Natural killer cell (primary cell): ENCODE results near the gene GLDC. TPM values are rescaled to one million over a fixed set of nuclear protein-coding genes. Genes with fewer than 3 reads are reported as not detected.
"Not testable (repeated sequence)": the region's sequence is repeated elsewhere in the genome, so short reads cannot be mapped to it uniquely, and the experiment has no call there.

Experiments used
- ATAC-seq, 3 donors: fragments of 150-1000 bp in 2 of 3; fragments of 200-7000 bp in 1 of 3; cut with Tn5 transposase; 1 replicate in 1 of 3; 2 replicates in 2 of 3; pipeline ENCODE4 v1.10.0; 2021; ENCODE audit warnings: mild to moderate bottlenecking in 2 of 3, moderate library complexity in 2 of 3
- DNase-seq, 2 donors: peaks; one replicate each; pipeline versions ENCODE4 v3.0.0 to v3.0.0-alpha.2; 2013 to 2021; ENCODE audit warnings: mixed read lengths in 1 of 2
- H3K27ac ChIP-seq: one replicate; pipeline ENCODE4 v1.5.1; 2013; ENCODE audit warnings: mild to moderate bottlenecking, low read length
- H3K27me3 ChIP-seq: one replicate; pipeline ENCODE4 v1.6.1; 2013; ENCODE audit warnings: low read length; ENCODE audit not compliant: control insufficient read depth, insufficient read depth
- H3K36me3 ChIP-seq: one replicate; pipeline ENCODE4 v1.6.1; 2013; ENCODE audit warnings: low read length; ENCODE audit not compliant: control insufficient read depth, insufficient read depth
- H3K4me1 ChIP-seq: one replicate; pipeline ENCODE4 v1.6.1; 2013; ENCODE audit warnings: low read length; ENCODE audit not compliant: control insufficient read depth, insufficient read depth
- H3K4me3 ChIP-seq: one replicate; pipeline ENCODE4 v1.5.1; 2013; ENCODE audit warnings: low read length
- H3K9me3 ChIP-seq: one replicate; pipeline ENCODE4 v1.6.1; 2013; ENCODE audit warnings: low read length; ENCODE audit not compliant: control insufficient read depth, insufficient read depth
- H3K27ac Mint-ChIP-seq, 2 donors: one replicate each; pipeline ENCODE4 v1.8.0; 2022; ENCODE audit warnings: mild to moderate bottlenecking in 2 of 2, mixed read lengths in 2 of 2, moderate library complexity in 1 of 2
- H3K27me3 Mint-ChIP-seq, 2 donors: one replicate each; pipeline ENCODE4 v1.8.0; 2022; ENCODE audit warnings: low read depth in 2 of 2, mixed read lengths in 2 of 2
- H3K36me3 Mint-ChIP-seq: one replicate; pipeline ENCODE4 v1.8.0; 2022; ENCODE audit warnings: mixed read lengths
- H3K4me1 Mint-ChIP-seq, 2 donors: one replicate each; pipeline ENCODE4 v1.8.0; 2022; ENCODE audit warnings: mixed read lengths in 2 of 2
- H3K4me3 Mint-ChIP-seq: one replicate; pipeline ENCODE4 v1.8.0; 2022; ENCODE audit warnings: mild to moderate bottlenecking, moderate library complexity, mixed read lengths
- H3K9me3 Mint-ChIP-seq, 2 donors: one replicate each; pipeline ENCODE4 v1.8.0; 2022; ENCODE audit warnings: mixed read lengths in 2 of 2
- CTCF ChIP-seq: fragments of 200-600 bp; IDR thresholded peaks from one replicate; pipeline ENCODE4 v1.8.0; 2022; ENCODE audit warnings: antibody characterized with exemption
- WGBS: methylation state at CpG from one replicate; pipeline ENCODE4 v1.1.7; 2013; ENCODE audit warnings: missing lambda C conversion rate; ENCODE audit not compliant: insufficient coverage; 5-methylcytosine and 5-hydroxymethylcytosine counted together
- intact Hi-C: fragments of 100-400 bp; cut with micrococcal nuclease; formaldehyde crosslinking; loops from one replicate; pipeline ENCODE4 v1.14.2; 2022
- total RNA-seq, 4 donors: library from RNA; stranded (reverse); fragments of 120-200 nt in 1 of 4; gene quantifications; one replicate each; pipeline versions ENCODE4 v1.2.3 to v1.2.4, GENCODE V29; 2013 to 2022

GLDC gene
- total RNA-seq, 3 donors from 2014 or later (not counting 1 experiment from before 2014, with no cell fraction given), result 1.3 to 4.6 TPM; not detected in 1

- H3K27ac ChIP-seq, result no peak overlapping the region
- Mint-ChIP-seq H3K27ac (peak overlapping the region in 1 of 2 donors; percentile 60), H3K36me3 (no peaks in the 10 kb centered on the region), H3K27me3 (peaks cover 15% of the 10 kb centered on the region in 2 donors), H3K4me3 (peak overlapping the region; percentile 25), H3K9me3 (no peaks in the 10 kb centered on the region), H3K4me1 (peaks cover 5 to 11% of the 10 kb centered on the region in 2 donors)
- whole genome bisulfite sequencing, result 21% methylated on average over 7 of the region's 7 CpGs
- no peak for TF ChIP-seq CTCF
- H3K9me3 ChIP-seq, result no peaks in the 10 kb centered on the region
- H3K4me3 ChIP-seq, result no peak overlapping the region
- no peaks in the 10 kb centered on the region for H3K27me3 ChIP-seq
- peaks cover 4% of the 10 kb centered on the region for H3K4me1 ChIP-seq
- H3K36me3 ChIP-seq, result no peaks in the 10 kb centered on the region
- DNase-seq (no peak), ATAC-seq (peak in 1 of 3 donors; percentile 26)
- intact Hi-C loops, result no loop called here
Measured at GRCh38 chr9:6655036-6655435, 9.5 kb upstream of the GLDC start.

- ATAC-seq (no peak), DNase-seq (peak in 1 of 2 donors; percentile 32)
- Mint-ChIP-seq H3K9me3 (no peaks in the 10 kb centered on the region), H3K27ac (no peak overlapping the region), H3K36me3 (no peaks in the 10 kb centered on the region), H3K27me3 (peaks cover 60 to 64% of the 10 kb centered on the region in 2 donors), H3K4me1 (peaks cover 18 to 21% of the 10 kb centered on the region in 2 donors), H3K4me3 (peak overlapping the region; percentile 79)
- WGBS, result 35% methylated on average over 12 of the region's 12 CpGs
- intact Hi-C loops, result no loop called here
- H3K4me3 ChIP-seq, result no peak overlapping the region
- peaks cover 28% of the 10 kb centered on the region for H3K27me3 ChIP-seq
- H3K9me3 ChIP-seq, result no peaks in the 10 kb centered on the region
- H3K27ac ChIP-seq, result no peak overlapping the region
- TF ChIP-seq CTCF, result no peak
- no peaks in the 10 kb centered on the region for H3K36me3 ChIP-seq
- H3K4me1 ChIP-seq, result peaks cover 18% of the 10 kb centered on the region
Measured at GRCh38 chr9:6646293-6646636, 736 bp upstream of the GLDC start.

GRCh38 chr9:6645105-6645354 is 499 bp downstream of the GLDC start:
- peaks cover 32% of the 10 kb centered on the region for H3K27me3 ChIP-seq
- Mint-ChIP-seq H3K4me1 (peaks cover 18 to 21% of the 10 kb centered on the region in 2 donors), H3K4me3 (peak overlapping the region; percentile 87), H3K27me3 (peaks cover 64 to 76% of the 10 kb centered on the region in 2 donors)
- H3K27ac Mint-ChIP-seq, H3K36me3 Mint-ChIP-seq, H3K36me3 ChIP-seq, H3K9me3 Mint-ChIP-seq, intact Hi-C loops, H3K27ac ChIP-seq, H3K9me3 ChIP-seq, H3K4me3 ChIP-seq: not testable (repeated sequence)
- 5% methylated on average over 24 of the region's 24 CpGs for WGBS
- ATAC-seq (peak; percentile 26 to 62 (median 40)), DNase-seq (peak; percentile 15 to 39)
- peaks cover 18% of the 10 kb centered on the region for H3K4me1 ChIP-seq

GRCh38 chr9:6644346-6645104 is 1.0 kb downstream of the GLDC start:
- no peak overlapping the region for H3K4me3 ChIP-seq
- DNase-seq, result peak in 1 of 2 donors; percentile 21
- intact Hi-C loops, result no loop called here
- peaks cover 61 to 79% of the 10 kb centered on the region in 2 donors for H3K27me3 Mint-ChIP-seq
- TF ChIP-seq CTCF, result no peak
- no peak overlapping the region for H3K27ac ChIP-seq
- H3K4me3 Mint-ChIP-seq, result peak overlapping the region; percentile 87
- no peaks in the 10 kb centered on the region for H3K9me3 Mint-ChIP-seq
- ATAC-seq, result no peak
- H3K4me1 Mint-ChIP-seq, result peaks cover 18 to 21% of the 10 kb centered on the region in 2 donors
- H3K36me3 ChIP-seq, result no peaks in the 10 kb centered on the region
- peaks cover 32% of the 10 kb centered on the region for H3K27me3 ChIP-seq
- no peaks in the 10 kb centered on the region for H3K36me3 Mint-ChIP-seq
- H3K4me1 ChIP-seq, result peaks cover 18% of the 10 kb centered on the region
- no peaks in the 10 kb centered on the region for H3K9me3 ChIP-seq
- H3K27ac Mint-ChIP-seq, result no peak overlapping the region
- WGBS, result 8% methylated on average over 26 of the region's 26 CpGs
